Measurements from ENCODE around the gene TBRG4.

Gene TBRG4

DNA sequence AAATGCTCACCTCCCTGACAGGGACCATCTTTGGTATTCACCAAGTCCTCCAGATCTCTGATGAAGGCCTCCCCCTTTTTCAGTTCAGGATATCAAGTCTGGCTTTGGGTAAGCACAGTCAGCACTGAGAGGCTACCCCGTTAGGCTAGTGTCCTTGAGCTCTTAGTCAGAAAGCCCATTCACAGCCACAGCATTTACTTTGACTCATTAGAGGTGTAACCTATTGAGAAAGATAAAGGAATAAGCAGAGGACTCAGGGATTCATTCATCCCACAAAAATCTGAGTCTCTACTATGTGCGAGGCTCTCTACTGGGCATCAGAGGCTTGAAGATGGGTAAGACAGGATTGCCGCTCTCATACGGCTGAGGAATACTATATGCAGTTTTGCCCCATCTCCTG is 32.1 kb upstream of the TBRG4 start:
- DNase-seq (ENCODE audit: low read depth): no peak

DNA sequence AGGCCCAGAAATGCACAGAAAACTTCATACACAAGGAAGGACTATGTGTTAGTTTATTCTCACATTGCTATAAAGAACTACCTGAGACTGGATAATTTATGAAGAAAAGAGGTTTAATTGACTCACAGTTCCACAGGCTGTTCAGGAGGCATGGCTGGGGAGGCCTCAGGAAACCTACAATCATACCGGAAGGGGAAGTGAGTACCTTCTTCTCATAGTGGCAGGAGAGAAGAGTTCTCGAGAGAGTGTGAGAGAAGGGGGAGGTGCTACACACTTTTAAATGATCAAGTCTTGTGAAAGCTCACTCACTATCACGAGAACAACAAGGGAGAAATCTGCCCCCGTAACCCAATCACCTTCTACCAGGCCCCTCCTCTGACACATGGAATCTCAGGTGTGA is 29.3 kb upstream of the TBRG4 start:
- no peak for DNase-seq (ENCODE audit: low read depth)

DNA sequence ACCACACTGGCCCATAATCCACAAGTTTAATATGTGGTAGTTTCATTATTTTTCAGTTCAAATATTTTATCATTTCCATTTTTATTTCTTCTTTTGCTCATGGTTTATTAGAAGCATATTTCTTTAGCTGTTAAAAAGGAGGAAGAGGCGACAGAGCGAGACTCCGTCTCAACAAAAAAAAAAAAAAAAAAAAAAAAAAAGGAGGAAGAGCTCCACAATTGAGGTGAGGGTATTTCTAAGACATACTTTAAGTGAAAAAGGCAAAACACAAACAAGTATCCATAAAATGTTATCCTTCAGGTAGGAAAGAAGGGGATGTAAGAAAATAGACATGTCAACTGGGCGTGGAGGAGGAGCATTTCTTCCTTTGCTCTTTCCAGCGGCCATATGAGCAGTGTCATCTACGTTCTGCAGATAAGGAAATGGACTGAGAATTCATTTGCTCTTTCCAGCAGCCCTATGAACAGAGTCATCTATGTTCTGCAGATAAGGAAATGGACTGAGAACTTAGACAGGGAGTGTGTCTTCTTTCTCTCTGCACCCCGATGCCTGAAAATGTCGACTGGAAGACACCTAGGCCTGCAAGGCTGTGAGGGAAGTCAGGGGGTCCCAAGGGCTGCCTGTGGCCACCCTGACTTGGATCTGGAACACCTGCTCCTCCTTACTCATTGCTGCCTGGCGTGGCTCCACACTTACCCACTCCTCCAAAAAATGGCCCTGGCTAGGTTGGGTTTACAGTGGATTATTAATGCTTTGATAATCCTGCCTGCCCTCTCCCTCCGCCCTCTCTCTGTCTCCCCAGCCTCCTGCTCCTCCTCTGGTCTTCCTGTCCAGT is 27.2 kb upstream of the TBRG4 start:
- no peak for DNase-seq (ENCODE audit: low read depth)

DNA sequence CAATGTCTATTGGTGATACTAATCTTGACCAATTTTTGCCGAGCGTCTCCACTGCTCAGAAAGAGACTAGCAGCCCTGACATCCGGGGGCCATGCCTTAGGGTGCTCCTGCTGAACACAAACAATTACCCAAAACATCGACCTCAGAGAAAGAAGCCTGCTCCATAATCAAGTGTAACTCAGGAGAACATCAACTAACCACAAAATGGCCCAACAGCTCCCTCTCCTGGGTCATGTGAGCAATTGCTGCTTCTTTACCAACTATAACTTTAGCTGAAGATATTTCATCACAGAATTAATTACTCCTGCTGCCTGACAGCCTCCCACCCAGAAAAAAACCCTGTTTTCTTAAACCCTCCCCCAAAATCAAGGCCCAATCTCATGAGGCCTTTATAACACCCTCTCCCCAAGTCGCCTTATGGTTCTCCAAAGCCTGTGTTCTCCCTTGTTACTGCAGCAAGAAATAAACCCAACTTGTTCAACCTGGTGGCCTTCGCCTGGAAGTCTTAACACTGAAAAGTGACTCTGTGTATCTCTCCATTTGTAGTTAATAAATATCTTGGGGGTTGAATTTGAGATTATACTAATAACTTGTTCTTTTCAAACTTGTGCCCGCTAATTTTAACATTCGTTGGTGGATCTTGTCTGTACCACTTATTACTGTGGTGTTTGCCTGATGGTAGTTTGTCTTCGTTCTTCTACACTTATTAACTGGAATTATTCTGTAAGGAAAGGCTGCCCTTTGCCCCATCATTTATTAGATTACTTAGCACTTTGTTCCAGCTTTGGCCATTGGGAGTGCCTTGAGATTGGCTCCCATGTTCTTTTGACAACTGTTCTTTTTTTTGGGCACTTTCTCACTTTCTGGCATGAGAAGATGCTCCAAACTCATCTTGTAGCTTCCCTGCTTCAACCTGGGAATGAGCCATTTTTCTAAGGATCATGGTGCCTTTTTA is 24.9 kb upstream of the TBRG4 start:
- DNase-seq (ENCODE audit: low read depth): peak; percentile 45

DNA sequence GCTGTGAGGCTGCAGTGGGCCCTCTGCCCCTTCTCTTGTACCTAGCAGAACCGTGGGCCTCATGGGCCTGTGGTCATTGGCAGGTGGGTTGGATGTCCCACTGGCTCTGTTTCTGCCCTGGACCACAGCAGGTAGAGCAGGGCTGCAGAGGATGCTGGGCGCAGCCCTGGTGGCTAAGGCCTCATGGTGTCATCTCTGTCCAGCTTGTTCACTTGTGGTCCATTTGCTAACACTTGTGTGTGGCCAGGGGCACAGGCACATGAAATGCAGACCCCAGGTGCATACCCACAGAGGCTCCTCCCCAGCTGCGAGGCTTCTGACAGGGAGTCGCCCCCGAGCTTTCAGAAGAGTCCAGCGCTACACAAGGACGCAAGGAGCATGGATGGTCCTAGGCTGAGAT is 22.4 kb upstream of the TBRG4 start:
- DNase-seq (ENCODE audit: low read depth): no peak

DNA sequence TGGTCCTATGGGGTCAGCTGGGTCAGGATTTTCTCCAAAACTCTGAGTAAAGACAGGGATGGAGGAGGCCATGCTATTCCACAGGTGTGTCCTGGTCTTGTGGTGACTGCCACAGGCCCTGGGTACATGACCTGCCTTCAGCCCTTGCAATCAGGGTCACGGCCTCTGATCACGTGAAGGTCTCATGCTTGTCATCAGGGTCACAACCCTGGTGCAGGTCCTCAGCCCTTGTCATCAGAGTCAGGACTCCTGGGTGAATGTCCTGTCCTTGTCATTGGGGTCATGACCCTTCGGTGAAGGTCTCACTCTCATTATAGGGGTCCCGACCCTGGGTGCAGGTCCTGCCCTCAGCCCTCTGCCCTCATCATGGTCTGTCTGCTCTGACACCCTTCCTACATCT is 21.9 kb upstream of the TBRG4 start:
- no peak for DNase-seq (ENCODE audit: low read depth)

DNA sequence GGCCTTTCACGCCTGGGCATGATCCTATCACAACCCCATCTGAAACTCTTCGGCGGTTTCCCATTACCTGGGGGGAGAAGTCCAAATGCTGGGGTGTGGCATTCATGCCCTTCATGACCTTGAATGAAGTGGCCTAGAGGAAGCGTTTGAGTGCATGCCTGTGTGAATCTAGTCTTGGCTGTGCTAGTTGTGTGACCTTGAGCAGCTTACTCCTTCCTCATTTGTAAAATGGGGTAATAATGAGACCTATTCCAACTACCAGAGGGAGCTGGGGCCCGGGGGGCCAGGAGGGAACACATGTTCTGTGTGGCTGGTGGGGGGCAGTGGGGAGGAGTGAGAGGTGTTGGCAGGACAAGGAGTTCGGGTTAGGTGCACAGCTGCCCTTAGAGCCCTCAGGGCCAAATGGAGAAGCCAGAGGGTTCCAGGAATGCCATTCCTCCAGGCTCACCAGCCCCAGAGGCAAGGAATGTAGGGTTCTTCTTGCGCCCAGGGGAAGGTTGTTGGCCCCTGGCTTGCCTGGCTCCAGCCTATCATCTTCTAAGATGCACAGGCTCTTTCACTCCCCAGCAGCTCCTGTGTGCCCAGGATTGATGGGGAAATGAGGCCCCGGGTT is 21.3 kb upstream of the TBRG4 start:
- no peak for DNase-seq (ENCODE audit: low read depth)

DNA sequence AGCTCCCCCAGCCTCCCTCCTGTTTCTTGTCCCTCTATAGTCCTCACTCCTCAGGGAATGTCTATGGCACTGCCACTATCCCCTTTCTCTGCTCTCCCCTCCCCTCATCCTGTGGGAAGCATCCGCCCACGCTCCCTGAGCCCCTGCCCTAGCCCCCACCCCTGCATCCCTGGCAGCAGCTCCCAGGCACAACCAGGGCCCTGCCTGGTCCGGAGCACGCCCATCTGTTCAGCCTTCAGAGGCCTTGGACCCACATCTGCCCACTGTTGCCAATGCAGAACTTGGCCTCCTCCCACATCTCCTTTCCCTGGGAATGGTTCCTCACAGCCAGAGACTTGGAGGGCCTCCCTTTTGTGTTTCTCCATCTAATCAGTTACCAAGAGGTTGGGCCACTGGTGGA is 20.4 kb upstream of the TBRG4 start:
- DNase-seq (ENCODE audit: low read depth): no peak

DNA sequence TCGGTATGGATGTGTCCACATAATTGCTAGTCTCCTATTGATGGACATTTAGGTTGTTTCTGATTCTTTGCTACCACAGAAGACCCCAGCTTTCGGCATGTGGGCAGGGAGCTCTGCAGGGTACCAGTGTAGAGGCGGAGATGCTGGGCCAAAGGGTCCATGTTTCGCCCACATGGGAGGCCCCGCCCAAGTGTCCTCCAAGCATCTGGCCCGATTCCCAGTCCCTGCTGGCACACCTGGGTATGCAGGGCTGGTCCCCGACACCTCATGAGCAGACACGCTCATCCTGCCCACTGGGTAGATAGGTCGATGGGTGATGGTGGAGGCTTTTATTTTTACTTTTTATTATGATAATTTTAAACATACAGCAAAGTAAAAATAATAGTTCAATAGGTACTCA is 19.4 kb upstream of the TBRG4 start:
- no peak for DNase-seq (ENCODE audit: low read depth)

DNA sequence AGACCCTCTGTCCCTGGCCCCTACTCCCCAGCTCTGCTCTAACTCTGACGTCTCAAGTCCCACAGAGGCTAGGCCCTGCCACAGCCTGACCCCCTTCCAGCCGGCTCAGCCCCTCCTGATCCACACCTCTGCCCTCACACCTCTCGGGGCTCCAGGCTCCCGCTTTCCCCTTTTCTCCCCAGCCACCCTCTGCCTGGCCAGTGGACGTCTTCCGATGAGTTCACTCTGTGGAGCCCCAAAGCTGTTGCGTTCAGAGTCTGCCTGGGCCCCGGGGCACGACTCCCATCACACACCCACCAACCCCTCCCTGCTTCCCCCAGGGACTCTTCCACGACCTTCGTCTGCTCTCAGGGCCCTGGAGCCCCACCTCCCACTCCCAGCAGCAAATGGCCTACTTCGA is 18.4 kb upstream of the TBRG4 start:
- no peak for DNase-seq (ENCODE audit: low read depth)

DNA sequence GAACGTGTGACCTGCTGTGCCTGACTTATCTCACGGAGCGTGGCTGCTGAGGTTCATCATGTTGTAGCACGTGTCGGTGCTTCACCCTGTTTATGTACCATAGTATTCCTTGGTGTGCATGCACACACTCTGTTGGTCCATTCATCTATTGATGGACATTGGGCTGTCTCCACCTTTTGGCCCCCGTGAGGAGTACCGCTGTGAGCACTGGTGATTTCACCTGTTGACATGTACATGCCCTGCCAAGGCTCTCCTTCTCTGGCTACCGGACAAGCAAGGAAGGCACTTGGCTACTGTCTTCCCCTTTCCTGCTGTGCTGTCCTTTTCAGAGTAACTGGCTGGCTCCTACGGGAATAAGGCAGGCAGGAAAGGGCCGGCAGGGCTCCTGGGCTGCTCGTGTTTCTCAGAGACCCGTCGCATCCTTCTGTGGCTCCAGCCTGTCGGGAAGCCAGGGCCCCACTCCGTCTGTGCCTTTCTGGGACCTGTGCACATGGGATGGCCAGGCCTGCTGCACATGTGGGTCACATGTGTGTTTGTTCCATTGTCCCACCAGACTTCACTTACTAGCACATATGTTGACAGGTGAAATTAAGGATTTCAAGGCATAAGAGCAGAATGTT is 17.8 kb upstream of the TBRG4 start:
- no peak for DNase-seq (ENCODE audit: low read depth)

DNA sequence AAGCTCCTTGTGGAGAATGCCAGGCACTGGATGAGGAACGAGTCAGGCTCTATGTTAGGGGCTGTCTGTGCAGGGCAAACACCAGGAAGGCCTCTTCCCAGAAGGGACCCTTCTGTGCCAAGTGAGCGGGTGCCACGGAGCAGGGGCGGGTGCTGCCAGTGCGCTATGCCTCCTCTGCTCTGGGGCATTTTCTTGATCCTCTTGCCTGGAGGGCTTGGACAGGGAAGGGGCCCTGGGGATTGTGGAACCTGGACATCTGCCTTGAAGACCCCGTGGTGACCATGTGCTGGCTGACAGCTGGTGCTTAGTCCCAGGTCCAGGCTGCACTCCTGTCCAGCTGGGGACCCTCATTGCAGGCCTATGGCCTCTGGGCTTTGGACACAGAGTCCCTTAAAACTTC is 15.4 kb upstream of the TBRG4 start:
- DNase-seq (ENCODE audit: low read depth): no peak

DNA sequence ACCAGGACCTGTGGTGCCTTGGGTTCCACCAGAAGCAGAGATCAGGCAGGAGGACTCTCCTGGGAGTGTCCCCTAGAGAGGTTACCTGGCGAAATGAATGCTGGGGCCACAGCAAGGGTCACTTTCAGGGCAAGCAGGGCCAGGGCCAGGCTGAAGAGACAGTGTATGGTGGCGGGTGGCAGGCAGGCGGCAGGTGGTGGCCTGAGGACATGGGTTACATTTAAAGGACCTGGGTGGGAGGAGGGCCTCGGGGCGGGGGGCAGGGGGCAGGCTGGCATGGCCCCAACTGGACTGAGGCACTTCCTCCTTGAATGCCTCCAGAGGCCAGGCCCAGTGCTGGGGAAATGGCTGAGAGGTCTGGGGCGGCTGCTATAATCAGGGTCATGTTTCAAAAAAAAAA is 14.7 kb upstream of the TBRG4 start:
- DNase-seq (ENCODE audit: low read depth): no peak

DNA sequence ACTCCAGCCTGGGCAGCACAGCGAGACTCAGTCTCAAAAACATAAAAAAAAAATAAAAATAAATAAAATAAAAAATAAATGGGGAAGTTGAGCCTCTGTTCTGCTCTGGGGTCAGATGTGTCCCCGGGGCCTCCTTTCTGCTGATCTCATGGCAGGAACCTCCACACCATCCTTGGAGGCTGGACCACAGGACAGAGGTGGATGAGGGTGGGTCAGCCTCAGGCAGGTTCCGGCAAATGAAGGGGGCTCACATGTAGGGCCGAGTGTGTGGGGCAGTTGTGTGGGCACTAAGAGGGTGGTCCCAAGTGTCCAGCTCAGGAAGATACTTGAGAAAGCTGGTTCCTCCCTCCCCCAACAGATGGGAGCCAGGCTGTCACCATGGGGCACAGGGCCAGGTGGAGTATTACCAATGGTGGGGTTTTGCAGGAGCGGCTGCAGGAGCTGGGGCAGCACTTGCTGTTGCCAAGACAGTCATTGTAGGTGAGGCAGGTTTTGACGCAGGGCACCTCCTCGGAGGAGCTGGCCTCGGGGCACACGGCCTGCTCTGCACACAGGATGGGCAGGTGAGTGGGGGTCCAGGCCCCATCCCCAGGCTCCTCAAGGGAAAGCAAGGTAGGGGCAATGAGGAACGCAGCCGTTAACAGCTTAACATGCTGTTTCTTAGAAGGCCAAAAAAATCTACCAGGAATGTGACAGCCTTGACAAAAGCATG is 13.9 kb upstream of the TBRG4 start:
- no peak for DNase-seq (ENCODE audit: low read depth)

DNA sequence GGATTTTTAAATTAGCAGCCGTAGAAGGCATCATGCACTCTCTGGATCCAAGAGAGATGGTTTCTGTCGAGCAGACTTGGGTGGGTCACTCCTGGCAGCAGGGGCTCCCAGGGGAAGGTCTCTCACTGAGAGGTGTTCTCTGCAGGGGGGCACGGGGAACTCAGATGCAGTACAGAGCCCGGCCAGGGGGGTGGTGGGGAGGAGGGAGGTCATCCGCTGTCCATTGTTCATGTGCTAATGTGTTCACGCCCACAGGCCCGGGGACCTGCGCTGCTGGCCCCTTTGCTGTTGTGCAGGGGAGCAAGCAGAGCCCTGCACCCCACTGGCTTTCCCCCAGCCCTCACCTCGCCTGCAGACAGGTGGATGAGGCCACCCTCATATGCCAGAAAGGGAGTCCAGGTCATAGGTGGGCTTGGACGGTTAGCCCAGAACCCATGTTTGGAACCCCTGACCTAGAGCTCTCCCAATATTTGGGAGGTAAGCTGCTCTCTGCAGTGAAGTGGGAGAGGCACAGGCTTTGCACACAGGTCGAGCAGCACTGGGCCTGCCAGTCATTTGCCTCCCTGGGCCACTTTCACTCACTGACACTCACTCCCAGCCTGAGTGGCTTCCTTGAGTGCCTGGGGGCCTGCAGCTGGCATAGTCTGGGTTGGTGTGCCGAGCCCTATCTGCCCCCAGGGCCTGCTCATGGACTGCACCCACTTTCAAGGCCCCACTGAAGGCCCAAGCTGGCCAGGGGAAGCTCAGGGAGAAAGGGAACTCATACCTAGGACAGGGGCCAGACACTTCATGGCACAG is 12.6 kb upstream of the TBRG4 start:
- DNase-seq (ENCODE audit: low read depth): no peak

DNA sequence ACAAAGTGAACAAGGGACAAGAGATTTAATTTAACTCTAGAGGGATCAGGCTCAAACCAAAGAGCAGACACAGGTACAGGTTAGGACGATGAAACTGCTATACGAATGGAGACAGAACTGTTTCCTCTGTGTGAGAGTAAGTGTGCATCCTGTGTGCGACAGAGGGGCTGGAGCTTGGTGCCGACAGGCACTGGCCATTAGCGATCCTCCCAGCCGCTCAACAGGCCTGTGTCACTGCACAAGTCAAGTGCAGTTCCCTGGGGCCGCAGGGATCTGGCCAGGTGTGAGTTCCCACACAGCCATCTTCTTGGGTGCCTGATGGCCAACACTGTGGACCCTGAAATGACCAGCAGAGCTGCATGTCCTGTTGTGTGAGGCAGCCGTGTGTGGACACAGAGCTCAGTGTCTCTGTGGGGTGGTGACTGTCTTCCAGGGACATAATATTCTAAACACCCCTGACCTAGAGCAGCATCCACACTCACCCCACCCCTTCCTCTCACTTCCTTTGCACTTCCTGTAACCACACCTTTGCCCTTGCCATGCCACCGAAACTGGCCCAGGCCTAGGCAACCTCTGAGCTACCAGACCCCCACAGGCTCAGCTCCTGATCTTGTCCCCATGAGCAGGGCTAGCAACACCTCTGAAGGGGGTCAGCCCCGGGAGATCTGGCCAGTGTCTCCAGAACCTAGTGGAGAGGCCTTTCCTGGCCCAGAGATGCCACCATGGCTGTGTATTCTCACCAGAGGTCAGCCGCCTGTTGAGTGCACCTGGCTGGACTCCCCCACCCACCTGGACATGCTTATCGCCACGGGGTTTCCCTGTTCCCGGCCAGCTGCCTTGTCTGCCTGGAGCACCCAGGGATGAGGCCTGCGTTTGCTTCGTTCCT is 11.7 kb upstream of the TBRG4 start:
- DNase-seq (ENCODE audit: low read depth): no peak

DNA sequence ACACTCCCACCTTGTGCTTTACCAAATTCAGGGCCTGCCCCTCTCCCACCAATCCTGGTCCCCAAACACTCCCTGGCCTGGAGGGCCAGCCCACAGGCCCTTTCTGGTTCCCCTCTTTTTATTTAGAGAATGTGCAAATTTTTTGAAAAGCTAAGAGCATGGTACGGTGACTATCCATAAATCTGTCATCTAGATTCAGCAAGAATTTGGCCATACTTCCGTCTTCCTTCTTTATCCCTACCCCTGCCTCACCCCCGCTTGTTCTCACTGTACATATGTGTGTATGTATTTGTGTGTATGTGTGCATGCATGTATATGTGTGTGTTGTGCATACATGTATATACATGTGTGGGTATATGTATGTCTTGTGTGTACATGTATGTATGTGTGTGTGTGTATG is 8.1 kb upstream of the TBRG4 start:
- DNase-seq (ENCODE audit: low read depth): no peak

DNA sequence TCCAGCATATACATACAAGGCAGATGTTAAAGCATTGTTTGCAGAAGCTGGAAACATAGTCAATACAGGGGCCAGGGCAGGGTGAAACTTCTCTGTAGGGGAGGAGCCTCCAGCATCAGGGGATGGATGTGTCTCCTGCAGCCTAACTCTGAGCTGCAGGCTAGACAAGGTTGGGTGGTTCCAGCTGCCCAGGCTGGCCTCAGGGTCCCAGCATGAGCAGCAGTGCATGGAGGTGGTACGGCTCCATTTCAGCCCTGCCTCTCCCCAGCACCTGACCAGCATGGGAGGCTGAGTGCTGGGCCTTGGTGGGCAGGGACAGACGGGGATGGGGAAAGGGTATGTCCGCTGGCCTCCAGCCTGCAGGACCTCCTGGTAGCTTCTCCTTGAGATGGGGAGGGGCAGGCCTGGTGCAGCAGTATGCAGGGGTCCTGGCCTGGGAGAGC is 7.4 kb upstream of the TBRG4 start:
- no peak for DNase-seq (ENCODE audit: low read depth)

DNA sequence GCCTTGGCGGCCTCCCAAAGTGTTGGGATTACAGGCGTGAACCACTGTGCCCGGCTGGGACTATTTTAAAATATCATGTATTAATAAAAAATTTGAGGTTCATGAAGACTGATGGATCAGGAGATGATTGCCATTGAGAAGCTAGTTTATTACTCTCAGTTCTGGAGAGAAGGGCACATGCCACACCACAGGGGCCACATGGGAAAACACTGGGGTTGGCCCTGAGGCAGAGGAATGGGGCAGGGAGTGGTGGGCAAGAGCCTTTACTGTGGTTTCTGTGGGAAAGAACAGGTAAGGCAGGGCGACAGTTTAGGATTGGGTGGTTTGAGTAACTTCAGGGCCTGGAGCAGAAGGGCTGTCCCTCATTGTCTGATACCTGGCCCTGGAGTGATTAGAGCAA is 6.8 kb upstream of the TBRG4 start:
- DNase-seq (ENCODE audit: low read depth): no peak

DNA sequence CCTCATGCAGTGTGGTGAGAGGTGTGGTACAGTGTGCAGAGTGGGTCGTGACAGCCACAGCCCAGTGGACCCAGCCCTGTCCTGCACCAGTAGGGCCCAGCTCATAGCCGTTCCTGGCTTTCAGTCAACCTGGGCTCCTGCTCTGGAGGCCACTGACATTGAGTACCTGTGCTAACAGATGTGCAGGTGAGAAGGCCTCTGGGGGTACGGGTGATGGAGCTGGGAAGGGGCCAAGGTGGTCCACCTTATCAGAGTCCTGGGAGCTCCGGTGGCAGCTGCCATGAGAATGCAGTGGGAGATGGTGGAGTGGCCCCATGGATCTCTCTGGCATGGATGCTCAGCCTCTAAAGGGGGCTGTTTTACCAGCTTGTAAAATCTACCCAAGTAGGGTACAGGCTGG is 6.1 kb upstream of the TBRG4 start:
- no peak for DNase-seq (ENCODE audit: low read depth)
